Stimulated activated CD8-positive, alpha-beta memory T cell treated with anti-CD3 and anti-CD28 coated beads, Interleukin-15, amount 100 ng/mL, for 4 hours (primary cell): ENCODE results near the gene SH3PXD2B.

Source experiments
- DNase-seq, 2 donors: peaks; one replicate each; pipeline ENCODE4 v3.0.0-alpha.2; 2020; ENCODE audit warnings: low read depth in 2 of 2

The SH3PXD2B gene

DNA sequence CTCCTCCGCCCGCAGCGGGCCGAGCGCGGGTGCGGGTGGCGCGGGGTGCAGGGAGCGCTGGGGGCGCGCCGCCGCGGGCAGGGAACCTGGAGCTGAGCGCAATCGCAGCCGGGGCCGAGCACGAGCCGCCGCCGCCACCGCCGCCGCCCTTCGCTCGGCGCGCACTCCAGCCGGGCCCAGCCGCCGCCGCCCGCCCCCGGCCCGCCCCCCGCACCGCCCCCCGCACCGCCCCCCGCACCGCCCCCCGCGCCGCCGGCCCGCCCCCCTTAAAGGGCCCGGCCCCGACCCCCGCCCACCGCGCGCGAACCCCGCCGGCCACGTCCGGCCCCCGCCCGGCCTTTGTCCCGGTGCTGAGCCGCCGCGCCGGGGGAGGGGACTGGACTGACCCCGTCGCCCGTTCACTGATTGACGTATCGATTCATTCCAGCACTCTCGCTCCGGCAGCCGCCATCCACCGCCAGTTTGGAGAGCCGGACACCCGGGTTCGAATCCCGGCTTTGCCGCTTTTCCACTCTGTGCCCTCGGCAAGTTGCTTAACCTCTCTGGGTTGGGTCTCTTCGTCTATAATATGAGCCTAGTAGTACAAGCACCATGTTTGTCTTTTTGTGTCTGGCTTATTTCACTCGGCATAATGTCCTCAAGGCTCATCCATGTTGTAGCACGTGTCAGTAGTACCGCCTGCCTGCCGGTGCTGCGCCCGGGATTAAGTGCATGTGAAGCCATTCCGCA, at the start of gene SH3PXD2B:
Gene SH3PXD2B, minus strand, starts transcription at position 168 of the 729 bp plus-strand sequence. CDS start 173 bp downstream, outside the sequence.
- no peak for DNase-seq

DNA sequence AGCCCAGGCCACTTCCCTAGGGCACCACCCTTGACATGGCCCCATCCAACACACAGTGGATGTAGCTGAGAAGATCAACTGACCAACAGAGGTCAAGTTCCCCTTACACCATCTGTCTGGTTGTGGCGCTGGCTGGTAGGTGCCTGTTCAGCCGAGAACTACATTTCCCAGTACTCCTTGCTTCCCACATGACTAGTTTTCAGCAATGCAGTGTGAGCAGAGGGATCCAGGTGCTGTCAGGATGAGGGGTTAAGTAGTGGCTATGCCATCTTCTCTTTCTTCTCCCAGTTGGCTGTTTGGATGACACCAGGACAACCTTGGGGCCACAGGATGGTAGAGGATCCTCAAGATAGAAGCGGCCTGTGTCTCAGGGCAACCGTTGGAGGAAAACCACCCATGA, 48.6 kb upstream of the SH3PXD2B start:
- DNase-seq, result no peak

DNA sequence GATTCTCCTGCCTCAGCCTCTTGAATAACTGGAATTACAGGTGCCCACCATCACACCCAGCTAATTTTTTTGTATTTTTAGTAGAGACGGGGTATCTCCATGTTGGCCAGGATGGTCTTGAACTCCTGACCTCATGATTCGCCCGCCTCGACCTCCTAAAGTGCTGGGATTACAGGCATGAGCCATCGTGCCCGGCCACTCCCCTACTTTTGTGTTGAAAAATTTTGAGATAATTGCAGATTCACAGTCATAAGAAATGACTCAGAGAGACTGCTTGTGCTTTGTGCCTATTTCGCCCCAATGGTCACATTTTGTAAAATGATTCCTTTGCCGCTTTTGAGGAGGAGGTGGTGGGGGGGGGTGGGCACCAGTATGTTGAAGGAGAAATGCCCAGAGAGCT, 48.1 kb upstream of the SH3PXD2B start:
- DNase-seq, result no peak

DNA sequence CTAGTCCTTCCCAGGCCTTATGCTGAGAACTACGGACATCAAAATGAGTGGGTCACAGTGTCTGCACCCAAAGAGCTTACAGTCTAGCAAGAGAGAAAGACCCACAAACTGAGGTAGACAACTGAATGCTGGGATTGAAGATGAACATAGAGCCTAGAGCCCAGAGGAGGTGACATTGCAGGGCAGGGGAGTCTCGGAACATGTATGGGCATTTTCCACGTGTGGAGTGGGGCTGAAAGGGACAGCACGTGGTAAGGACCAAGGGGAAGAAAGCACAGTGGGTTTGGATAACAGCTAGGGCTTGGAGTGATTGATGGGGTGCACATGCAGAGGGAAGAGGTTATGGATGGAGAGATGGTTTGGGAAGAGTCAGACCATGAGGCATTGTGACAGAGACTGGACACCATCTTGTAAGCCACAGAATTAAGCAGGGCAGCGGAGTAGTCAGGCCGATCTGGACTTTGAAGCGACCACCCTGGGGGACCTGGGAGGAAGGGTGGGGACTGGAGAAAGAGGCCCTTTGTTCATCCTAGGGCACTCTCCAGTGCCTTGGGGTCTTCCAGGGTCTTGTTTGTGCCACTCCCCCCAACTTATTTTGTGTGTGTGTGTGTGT, 47.5 kb upstream of the SH3PXD2B start:
- DNase-seq, result no peak

DNA sequence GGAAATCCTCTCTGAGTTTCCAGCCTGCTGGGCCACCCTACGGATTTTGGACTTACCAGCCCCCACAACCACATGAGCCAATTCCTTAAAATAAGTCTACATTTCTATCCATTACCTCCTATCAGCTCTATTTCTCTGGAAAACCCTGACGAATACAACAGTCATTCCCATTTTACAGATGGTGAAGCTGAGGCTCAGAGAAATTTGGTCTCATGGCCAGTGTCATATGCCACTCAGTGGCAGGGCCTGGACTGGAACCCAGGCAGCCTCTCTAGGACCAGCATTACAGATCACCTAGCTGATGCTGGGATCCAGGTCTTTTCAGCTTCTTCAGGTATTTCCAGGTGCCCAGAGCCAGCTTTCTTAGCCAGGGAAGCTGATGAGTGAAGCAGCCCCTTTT, 45.0 kb upstream of the SH3PXD2B start:
- DNase-seq, result no peak

DNA sequence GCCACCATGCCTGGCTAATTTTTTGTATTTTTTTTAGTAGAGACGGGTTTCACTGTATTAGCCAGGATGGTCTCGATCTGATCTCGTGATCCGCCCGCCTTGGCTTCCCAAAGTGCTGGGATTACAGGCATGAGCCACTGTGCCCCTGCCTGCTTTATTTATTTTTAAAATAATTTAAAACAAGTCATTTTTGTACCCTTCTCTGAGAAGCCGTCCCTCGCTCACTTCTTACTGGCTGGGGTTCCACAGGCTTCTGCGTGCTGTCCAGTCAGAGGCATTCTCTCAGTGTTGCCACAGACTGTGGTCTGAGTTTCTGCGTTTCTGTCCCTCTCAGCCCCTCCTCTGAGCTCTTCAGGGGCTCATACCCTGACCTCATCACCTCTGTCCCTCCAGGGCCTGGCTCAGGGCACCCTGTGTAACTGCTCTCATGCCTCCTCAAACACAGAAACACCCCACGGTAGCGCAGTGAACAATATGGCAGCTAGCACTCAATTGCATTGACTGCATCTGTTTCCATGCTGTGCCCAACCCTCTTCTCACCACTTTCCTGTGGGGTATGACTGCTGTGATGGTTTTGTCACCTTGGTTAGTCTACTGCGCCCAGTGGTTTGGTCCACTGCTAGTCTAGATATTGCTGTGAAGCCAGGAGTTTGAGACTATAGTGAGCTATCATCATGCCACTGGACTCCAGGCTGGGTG, 44.3 kb upstream of the SH3PXD2B start:
- DNase-seq, result no peak

DNA sequence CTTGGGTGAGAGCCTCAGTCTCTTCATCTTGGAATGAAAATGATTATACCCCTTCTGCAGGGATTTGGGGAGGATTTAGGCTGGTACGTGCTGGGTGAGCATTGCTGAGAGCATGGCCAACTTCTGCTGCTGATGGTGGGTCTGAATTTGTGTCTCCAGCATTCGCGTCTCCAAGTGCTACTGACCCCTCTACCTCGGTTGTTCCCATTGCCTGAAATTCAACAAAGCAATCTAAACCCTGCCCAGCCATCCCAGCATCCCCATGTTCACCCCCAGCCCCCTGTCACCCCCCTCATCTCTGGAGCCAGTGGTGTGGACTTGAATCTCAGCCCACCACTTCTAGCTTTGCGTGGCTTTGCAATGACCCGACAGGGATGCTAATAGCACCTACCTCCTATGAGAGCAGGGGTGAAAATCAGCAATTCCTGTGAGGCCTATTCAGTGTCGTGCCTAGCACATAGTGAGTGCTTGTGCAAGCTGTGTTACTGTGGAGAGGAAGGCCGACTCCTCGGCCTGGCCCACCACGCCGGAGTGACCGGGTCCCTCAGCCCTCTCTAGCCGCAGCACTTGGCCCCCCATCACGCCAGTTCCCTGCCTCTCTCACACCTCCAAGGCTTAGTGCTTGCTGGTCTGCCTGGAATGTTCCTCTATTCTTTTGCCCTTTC, 43.4 kb upstream of the SH3PXD2B start:
- no peak for DNase-seq

DNA sequence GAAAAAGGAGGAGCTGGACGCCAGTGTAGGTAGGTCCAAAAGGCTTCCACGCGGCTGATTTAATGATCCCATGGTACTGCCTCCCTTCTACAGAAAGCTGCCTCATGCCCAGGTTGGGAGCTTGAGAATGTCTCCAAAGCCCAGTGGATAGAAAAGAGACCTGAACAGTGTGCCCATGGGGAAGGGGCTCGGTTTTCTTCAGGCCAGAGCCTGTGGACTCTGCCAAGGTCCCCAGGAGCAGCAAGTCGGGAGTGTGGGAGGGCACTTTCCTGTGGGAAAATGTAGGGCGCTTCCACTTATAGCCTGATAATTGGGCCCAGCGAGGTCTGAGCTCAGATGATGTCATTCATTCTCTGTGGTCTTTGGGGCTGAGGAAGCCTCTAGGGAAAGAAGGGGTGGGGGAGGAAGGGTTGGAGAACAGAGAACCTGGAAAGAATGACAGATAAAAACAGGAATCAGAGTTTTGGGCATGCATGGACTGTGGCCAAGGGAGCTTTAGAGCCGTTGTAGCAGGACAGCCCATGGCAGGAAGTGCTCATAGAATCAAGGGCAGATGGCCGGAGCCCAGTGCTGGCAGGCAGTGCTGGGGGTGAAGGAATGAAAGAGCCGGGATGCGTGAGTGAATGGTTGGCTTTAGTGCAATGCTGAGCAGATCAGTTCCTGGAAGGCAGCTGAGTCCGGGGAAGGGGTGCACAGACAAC, 42.5 kb upstream of the SH3PXD2B start:
- DNase-seq, result no peak

DNA sequence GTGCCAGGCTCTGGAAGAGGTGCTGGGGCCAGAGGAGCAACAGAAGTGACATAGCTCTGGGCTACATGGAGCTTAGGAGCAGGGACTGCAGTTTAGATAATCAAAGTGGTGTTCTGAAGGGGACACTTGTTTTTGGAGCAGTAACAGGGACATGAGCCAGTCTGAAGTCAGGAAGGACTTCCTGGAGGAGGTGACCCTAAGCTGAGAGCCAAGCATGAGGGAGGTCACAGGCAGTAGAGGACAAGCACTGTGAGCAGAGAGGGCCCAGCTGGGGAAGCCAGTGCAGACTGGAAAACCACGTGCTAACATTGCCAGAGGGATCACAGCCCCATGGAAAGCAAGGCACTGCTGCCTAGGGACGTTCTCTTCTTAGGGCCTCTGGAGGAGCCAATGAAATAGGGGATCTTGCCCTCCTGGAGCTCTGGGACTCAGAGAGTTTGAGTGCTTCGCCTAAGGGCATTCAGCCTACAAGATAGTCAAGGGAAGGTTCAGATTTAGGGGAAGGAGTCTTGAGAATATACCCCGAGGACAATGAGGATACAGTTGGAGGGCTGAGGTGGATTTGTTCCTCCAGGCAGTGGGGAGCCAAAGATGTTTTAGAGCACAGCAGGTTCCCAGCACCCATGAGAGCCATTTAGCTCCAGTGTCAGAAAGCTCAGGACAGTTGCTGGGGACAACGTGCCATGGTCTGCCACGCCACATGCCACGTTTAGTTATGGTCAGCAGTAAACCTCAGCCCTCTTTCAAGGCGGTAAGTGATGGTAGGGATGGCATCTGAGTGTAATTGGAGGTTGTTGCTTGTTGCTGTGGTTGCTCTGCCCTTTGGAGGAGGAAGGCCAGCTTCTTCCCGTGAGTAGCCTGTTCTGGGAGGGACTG, 40.5 kb upstream of the SH3PXD2B start:
- DNase-seq, result no peak

DNA sequence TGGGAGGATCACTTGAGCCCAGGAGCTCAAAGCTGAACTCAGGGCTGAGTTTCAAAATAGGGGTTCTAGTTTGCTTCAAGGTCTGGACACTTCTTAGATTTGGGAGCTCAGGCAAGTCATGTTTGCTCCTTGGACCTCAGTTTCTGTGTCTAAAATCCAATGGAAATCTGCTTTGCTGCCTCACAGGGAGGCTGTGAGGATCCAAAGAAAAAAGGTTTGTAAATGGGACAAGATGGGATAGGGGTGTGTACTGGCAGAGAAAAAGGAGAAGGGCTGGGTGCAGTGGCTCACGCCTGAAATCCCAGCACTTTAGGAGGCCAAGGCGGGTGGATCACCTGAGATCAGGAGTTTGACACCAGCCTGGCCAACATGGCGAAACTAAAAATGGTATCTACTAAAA, 39.6 kb upstream of the SH3PXD2B start:
- DNase-seq, result no peak

DNA sequence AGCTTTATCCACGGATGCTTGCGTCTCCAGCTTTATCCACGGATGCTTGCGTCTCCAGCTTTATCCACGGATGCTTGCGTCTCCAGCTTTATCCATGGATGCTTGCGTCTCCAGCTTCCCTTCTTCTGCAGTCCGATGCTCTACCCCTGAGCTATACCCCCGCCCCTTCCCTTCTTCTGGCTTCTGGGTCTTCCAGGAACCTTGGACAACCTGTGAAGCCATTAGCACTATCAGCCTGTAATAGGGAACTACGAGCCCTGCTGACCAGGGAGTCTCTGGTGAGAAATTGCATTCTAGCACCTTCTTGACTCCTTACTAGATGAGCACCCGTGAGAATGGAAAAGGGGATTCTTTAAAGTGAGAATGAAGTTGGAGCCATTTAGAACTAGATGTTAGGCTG, 39.1 kb upstream of the SH3PXD2B start:
- no peak for DNase-seq

DNA sequence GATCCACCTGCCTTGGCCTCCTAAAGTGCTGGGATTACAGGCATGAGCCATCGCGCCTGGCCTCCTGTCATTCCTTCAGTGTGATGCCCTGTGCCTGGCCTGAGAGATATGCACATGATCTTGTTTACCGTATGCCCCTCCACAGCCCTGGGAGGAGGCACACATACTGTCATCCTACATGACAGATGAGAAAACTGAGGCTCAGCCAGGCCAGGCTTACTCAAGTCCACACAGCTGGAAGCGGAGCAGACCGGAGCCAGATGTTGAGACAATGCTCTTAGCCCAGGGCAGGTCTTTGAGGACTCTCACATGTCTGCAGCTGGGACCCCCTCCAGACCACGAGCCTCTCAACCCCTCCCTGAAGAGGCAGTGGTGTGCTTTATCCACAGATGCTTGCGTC, 38.7 kb upstream of the SH3PXD2B start:
- no peak for DNase-seq

DNA sequence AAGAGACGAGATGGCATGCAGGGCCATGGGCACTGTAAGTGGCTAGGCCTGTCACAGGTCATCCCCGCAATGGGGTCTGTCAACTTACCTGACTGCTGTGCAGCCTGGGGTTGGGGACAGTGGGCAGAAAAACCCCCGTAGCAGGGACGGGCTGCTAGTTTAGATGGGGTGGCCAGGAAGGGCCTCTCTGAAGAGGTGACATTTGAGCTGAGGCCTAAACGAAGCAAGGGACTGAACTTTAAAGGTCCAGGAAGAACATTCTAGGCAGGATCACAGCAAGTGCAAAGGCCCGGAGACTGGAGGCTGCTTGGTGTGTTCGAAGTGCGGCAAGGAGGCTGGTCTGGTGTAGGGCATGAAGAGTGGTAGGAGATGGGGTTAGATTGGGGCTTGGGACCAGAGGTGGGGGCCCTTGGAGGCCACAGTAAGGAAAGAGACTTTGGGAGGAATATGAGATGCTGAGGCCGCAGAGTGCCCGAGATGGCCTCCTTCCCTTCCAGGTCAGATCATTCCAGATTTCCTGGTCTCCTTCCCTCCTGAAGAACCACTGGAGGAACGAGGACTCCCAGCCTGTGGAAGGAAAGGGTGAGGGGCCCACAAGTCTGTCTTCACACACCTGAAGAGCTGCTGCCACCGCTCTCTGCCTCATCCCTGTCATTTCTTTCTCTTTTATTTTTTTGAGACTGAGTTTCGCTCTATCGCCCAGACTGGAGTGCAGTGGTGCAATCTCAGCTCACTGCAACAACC, 37.9 kb upstream of the SH3PXD2B start:
- DNase-seq, result no peak

DNA sequence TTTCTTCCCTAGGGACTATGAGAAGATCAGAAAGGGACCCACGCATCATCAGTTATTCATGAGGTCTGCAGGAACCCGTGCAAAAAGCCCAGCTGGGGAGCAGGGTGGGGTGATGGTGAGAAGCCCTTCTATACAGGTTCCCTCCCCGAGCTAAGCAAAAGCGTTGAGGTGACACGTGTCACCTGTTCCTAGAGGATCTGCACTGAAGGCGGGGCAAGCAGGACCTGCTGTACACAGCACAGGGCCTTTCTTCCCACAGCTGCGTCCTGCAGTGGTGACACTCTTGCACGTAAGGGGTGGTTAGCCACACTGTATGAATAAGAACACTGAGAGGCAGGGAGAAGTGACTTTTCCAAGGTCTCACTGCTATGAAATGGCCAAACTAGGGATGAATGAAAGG, 37.2 kb upstream of the SH3PXD2B start:
- DNase-seq, result no peak

DNA sequence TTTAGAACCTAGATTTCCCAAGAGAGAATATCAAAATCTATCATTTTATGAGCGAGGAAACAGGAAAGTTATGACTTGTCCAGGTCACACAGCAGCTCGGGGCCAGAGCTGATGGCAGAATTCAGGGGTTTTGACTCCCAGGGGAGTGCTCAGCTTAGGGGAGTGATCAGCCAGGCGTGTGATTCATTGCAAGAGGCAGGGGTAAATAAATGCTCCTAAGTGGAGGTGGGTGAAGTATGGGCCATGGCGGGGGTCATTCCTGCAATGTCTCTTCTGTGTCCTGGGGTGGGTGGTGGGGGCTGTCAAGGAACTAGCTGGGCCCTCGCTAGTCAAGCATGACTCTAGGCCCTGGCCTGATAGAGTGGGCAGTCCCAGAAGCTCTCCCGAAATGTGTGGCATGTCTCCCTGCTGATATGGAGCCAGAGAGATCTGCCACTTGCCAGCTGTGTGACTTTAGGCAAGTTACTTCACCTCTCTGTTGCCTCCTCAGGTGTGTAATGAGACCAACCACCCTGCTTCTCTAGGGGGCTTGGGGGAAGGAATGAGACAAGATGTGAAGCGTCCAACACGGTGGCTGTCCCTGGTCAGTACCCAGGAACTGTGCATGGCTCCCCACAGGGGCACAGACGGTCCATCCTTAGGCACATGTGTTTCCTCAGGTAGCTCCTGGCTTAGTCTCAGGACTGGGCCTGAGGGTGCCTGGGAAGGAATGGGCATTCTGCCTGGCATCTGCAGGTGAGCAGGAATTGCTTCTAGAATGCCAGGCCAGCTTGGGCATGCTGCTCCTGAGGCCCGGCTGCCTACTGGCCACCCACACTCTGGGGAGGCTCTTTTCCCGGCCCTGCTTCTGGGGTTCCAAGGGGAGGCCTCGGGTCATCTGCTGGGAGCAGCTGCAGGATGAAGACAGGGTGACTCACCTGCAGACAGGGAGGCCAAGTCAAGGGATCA, 36.5 kb upstream of the SH3PXD2B start:
- no peak for DNase-seq

DNA sequence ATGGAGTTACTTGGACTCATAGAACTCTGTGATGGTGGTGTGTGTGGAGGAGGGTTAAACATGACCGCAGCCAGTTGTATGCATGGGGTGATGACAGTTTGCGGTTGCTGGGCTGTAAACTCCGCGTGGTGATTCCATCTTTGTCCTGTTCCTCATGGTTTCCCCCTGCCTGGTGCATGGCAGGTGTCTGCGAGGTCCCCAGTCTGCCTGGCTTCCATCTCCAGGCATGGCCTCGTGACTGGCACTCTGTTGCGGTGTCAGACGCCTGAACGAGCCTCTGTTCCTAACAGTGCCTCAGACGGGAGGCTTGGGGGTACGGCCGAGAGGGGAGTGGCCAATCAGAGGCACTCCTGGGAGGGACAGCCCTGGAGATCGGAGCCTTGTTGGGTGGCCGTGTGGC, 33.9 kb upstream of the SH3PXD2B start:
- no peak for DNase-seq

DNA sequence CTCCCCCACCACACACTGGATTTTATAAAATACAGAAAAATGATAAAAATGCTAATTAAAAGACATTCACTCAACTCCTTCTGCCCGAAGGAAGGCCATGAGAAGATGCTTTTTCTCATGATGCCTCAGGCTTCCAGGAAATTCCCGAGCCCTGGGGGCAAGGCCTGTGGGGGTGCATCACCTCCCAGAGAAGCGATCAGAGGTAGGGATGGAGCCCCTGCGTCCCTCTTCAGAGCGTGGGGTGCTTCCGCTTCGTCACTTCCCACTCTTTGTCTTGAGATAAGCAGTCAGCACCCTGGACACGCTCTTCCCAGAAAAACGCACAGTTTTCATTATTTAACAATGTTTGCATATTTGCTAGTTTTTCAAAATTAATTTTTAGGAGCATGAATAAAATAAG, 33.3 kb upstream of the SH3PXD2B start:
- DNase-seq, result no peak

DNA sequence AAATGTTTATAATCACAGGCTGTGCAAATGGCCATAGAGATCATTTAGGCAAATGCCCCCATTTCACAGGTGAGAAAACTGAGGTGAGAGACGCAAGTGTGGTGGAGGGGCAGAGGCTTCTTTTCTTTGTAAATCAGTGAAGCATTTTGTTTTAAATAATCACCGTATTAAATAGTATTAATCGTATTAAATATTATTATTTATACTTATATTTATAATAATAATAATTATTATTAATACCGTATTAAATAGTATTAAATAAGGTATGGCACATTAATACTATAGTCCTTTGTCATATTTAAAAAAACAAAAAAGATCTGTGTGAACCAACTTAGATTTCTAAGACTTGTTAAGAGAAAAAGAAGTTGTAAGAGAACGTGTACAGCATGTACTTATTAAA, 32.6 kb upstream of the SH3PXD2B start:
- no peak for DNase-seq

DNA sequence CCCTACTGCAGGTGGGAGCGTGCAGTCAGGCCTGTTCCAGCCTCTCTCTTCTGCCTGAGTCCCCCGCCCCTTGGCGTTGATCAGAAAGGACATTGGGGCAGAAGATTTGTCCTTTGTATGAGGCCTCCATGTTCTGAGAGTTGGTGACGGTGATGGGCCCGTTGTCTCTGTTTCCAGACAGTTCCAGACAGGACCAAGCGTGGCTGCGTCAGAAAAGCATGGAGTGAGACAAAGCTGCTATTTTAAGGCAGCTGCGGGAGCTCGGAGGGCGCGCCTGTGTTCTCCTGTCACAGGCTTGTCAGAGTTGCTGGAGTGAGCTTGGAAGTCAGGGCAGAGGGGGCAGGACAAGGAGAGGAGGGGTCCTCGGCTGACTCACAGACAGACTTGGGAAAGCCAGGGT, 32.1 kb upstream of the SH3PXD2B start:
- no peak for DNase-seq
